H9 (cell line): Measurements from ENCODE around the gene ACKR4. TPM values are rescaled to one million over a fixed set of nuclear protein-coding genes. Genes with fewer than 3 reads are reported as not detected.

Source experiments
- DNase-seq: peaks from one replicate; pipeline ENCODE4 v3.0.0-alpha.2; 2017
- H2AFZ ChIP-seq: one replicate; pipeline ENCODE4 v1.6.1; 2013; ENCODE audit warnings: mild to moderate bottlenecking, low read length, control low read depth, moderate library complexity
- H2AK5ac ChIP-seq: 2 replicates; pipeline ENCODE4 v1.6.1; 2013; ENCODE audit warnings: low read length, control low read depth, mixed read lengths; ENCODE audit not compliant: insufficient read length
- H2BK120ac ChIP-seq: one replicate; pipeline ENCODE4 v1.6.1; 2013; ENCODE audit warnings: low read depth, mild to moderate bottlenecking, low read length, control low read depth, inconsistent platforms; ENCODE audit not compliant: poor library complexity, severe bottlenecking
- H2BK12ac ChIP-seq: 2 replicates; pipeline ENCODE4 v1.6.1; 2013; ENCODE audit warnings: low read length, control low read depth, mixed read lengths, low read depth; ENCODE audit not compliant: insufficient read length
- H2BK15ac ChIP-seq: 2 replicates; pipeline ENCODE4 v1.6.1; 2013; ENCODE audit warnings: low read depth, low read length, control low read depth
- H2BK20ac ChIP-seq: one replicate; pipeline ENCODE4 v1.6.1; 2013; ENCODE audit warnings: low read depth, mild to moderate bottlenecking, low read length, control low read depth, inconsistent platforms; ENCODE audit not compliant: poor library complexity, severe bottlenecking
- H2BK5ac ChIP-seq: 2 replicates; pipeline ENCODE4 v1.6.1; 2013; ENCODE audit warnings: low read length, control low read depth, mixed read lengths; ENCODE audit not compliant: insufficient read length
- H3K14ac ChIP-seq: 2 replicates; pipeline ENCODE4 v1.6.1; 2013; ENCODE audit warnings: low read length, control low read depth; ENCODE audit not compliant: insufficient read depth
- H3K18ac ChIP-seq: 2 replicates; pipeline ENCODE4 v1.6.1; 2013; ENCODE audit warnings: low read depth, mild to moderate bottlenecking, mixed read lengths, low read length, control low read depth; ENCODE audit not compliant: insufficient read length
- H3K23ac ChIP-seq: 2 replicates; pipeline ENCODE4 v1.6.1; 2013; ENCODE audit warnings: low read length, control low read depth, mixed read lengths, low read depth; ENCODE audit not compliant: insufficient read length
- H3K23me2 ChIP-seq: 2 replicates; pipeline ENCODE4 v1.6.1; 2013; ENCODE audit warnings: low read depth, mild to moderate bottlenecking, mixed read lengths, low read length, control low read depth; ENCODE audit not compliant: insufficient read length, poor library complexity, severe bottlenecking
- H3K27ac ChIP-seq: 2 replicates; pipeline ENCODE4 v1.5.1; 2013; ENCODE audit warnings: low read length, control low read depth, mixed read lengths, low read depth; ENCODE audit not compliant: insufficient read length
- H3K27me3 ChIP-seq: 2 replicates; pipeline ENCODE4 v1.6.1; 2013; ENCODE audit warnings: low read length, control low read depth, inconsistent platforms; ENCODE audit not compliant: insufficient read depth
- H3K4ac ChIP-seq: 2 replicates; pipeline ENCODE4 v1.6.1; 2013; ENCODE audit warnings: low read depth, mild to moderate bottlenecking, control low read depth, inconsistent platforms, low read length, moderate library complexity
- H3K4me1 ChIP-seq: 2 replicates; pipeline ENCODE4 v1.6.1; 2013; ENCODE audit warnings: low read length, control low read depth, inconsistent platforms; ENCODE audit not compliant: insufficient read depth
- H3K4me2 ChIP-seq: 2 replicates; pipeline ENCODE4 v1.6.1; 2013; ENCODE audit warnings: low read length, control low read depth, mixed read lengths; ENCODE audit not compliant: insufficient read length, insufficient read depth
- H3K56ac ChIP-seq: 2 replicates; pipeline ENCODE4 v1.6.1; 2013; ENCODE audit warnings: low read depth, mild to moderate bottlenecking, mixed read lengths, low read length, control low read depth; ENCODE audit not compliant: insufficient read length
- H3K79me1 ChIP-seq: 2 replicates; pipeline ENCODE4 v1.6.1; 2013; ENCODE audit warnings: low read depth, mild to moderate bottlenecking, moderate library complexity, low read length, control low read depth, inconsistent platforms; ENCODE audit not compliant: insufficient read depth, poor library complexity, severe bottlenecking
- H3K79me2 ChIP-seq: 2 replicates; pipeline ENCODE4 v1.6.1; 2013; ENCODE audit warnings: low read length, control low read depth, inconsistent platforms; ENCODE audit not compliant: insufficient read depth
- H3K9ac ChIP-seq: 2 replicates; pipeline ENCODE4 v1.6.1; 2013; ENCODE audit warnings: low read length, control low read depth, mixed read lengths; ENCODE audit not compliant: insufficient read length; ENCODE audit errors: extremely low read depth
- H3K9me3 ChIP-seq: one replicate; pipeline ENCODE4 v1.6.1; 2013; ENCODE audit warnings: low read depth, low read length, inconsistent platforms; ENCODE audit not compliant: control insufficient read depth
- H3T11ph ChIP-seq: one replicate; pipeline ENCODE4 v1.6.1; 2013; ENCODE audit warnings: mild to moderate bottlenecking, low read length, control low read depth, inconsistent platforms
- H4K20me1 ChIP-seq: one replicate; pipeline ENCODE4 v1.6.1; 2013; ENCODE audit not compliant: control insufficient read depth, insufficient read length, insufficient read depth
- H4K5ac ChIP-seq: 2 replicates; pipeline ENCODE4 v1.6.1; 2013; ENCODE audit warnings: low read depth, mild to moderate bottlenecking, mixed read lengths, low read length, control low read depth; ENCODE audit not compliant: insufficient read length
- H4K8ac ChIP-seq: replicated peaks from 2 replicates; pipeline ENCODE4 v1.6.1; 2013; ENCODE audit warnings: low read length, control low read depth, mixed read lengths, low read depth; ENCODE audit not compliant: insufficient read length
- H4K91ac ChIP-seq: 2 replicates; pipeline ENCODE4 v1.6.1; 2013; ENCODE audit warnings: low read depth, mild to moderate bottlenecking, moderate library complexity, mixed read lengths, low read length, control low read depth; ENCODE audit not compliant: insufficient read length
- H3K27ac Mint-ChIP-seq, 3 experiments: 2 replicates in 2 of 3; 3 replicates in 1 of 3; pipeline ENCODE4 v1.8.0; 2020 to 2021; ENCODE audit warnings: mixed read lengths in 3 of 3, mild to moderate bottlenecking in 1 of 3, moderate library complexity in 1 of 3
- H3K27me3 Mint-ChIP-seq: 2 replicates; pipeline ENCODE4 v1.8.0; 2021; ENCODE audit warnings: low read depth, mild to moderate bottlenecking, moderate library complexity, mixed read lengths
- H3K36me3 Mint-ChIP-seq, 3 experiments: 2 replicates in 2 of 3; 3 replicates in 1 of 3; pipeline ENCODE4 v1.8.0; 2020 to 2021; ENCODE audit warnings: low read depth in 3 of 3, mixed read lengths in 3 of 3; ENCODE audit not compliant: insufficient read depth in 1 of 3
- H3K4me1 Mint-ChIP-seq, 2 experiments: 2 replicates each; pipeline ENCODE4 v1.8.0; 2020; ENCODE audit warnings: mixed read lengths in 2 of 2
- H3K4me3 Mint-ChIP-seq, 2 experiments: 2 replicates in 1 of 2; 3 replicates in 1 of 2; pipeline ENCODE4 v1.8.0; 2020 to 2021; ENCODE audit warnings: mild to moderate bottlenecking in 2 of 2, mixed read lengths in 2 of 2, moderate library complexity in 1 of 2
- H3K9me3 Mint-ChIP-seq, 2 experiments: 2 replicates in 1 of 2; 3 replicates in 1 of 2; pipeline ENCODE4 v1.8.0; 2020; ENCODE audit warnings: mild to moderate bottlenecking in 2 of 2, mixed read lengths in 2 of 2, moderate library complexity in 1 of 2
- WGBS: extraction: QIAGEN DNeasy Blood & Tissue Kit; methylation state at CpG from one replicate; pipeline ENCODE4 v1.1.7; 2013; ENCODE audit warnings: missing lambda C conversion rate, low lambda C conversion rate, mixed read lengths; ENCODE audit not compliant: insufficient read length; ENCODE audit errors: extremely low coverage; 5-methylcytosine and 5-hydroxymethylcytosine counted together
- total RNA-seq: library from RNA; stranded (reverse); gene quantifications from 2 replicates; pipeline ENCODE4 v1.2.1, GENCODE V29; 2021
- TF ChIP-seq, protein P1 (sequence below): fragments of 200-600 bp; sonication (generic); conservative IDR thresholded peaks from 3 replicates; pipeline ENCODE4 v1.8.0; 2021; ENCODE audit warnings: antibody characterized with exemption, mild to moderate bottlenecking

ACKR4 gene
- total RNA-seq, 1 experiment from 2014 or later, result not detected

DNA sequence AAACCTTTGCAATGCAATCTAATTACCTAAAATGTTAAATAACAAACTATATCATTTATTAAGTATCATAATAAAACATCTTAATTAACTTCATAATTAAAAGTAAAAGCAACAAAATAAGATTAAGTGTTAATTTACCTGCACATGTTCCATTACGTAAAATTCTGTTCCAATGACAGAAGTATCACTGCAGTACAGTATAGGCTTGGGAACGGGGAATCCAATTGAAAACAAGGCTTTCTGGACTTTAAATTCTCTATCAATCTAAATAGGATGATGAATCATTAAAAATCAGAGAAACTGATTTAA is 45.4 kb downstream of the ACKR4 start:
- H2BK20ac ChIP-seq, result no peak overlapping the region
- no peak overlapping the region for H2AFZ ChIP-seq
- Mint-ChIP-seq H3K27me3 (no peaks in the 10 kb centered on the region), H3K9me3 (no peaks in the 10 kb centered on the region), H3K36me3 (peaks cover 0 to 8% (median 4%) of the 10 kb centered on the region in 3 experiments; a peak in 2 of 7 replicates), H3K4me3 (no peak overlapping the region), H3K27ac (no peak overlapping the region), H3K4me1 (no peaks in the 10 kb centered on the region)
- H3K9ac ChIP-seq, result no peak overlapping the region
- H3K27ac ChIP-seq, result no peak overlapping the region
- H2BK120ac ChIP-seq, result no peak overlapping the region
- H3K4me2 ChIP-seq, result no peak overlapping the region
- no peaks in the 10 kb centered on the region for H3K4me1 ChIP-seq
- no peaks in the 10 kb centered on the region for H3K79me2 ChIP-seq
- H4K91ac ChIP-seq, result no peak overlapping the region
- no peak for DNase-seq
- H3K23ac ChIP-seq, result no peak overlapping the region
- no peaks in the 10 kb centered on the region for H3K9me3 ChIP-seq
- H3K23me2 ChIP-seq, result no peaks in the 10 kb centered on the region
- H3K4ac ChIP-seq, result no peak overlapping the region
- H2AK5ac ChIP-seq, result no peak overlapping the region
- H4K5ac ChIP-seq, result no peak overlapping the region
- TF ChIP-seq, protein P1, sequence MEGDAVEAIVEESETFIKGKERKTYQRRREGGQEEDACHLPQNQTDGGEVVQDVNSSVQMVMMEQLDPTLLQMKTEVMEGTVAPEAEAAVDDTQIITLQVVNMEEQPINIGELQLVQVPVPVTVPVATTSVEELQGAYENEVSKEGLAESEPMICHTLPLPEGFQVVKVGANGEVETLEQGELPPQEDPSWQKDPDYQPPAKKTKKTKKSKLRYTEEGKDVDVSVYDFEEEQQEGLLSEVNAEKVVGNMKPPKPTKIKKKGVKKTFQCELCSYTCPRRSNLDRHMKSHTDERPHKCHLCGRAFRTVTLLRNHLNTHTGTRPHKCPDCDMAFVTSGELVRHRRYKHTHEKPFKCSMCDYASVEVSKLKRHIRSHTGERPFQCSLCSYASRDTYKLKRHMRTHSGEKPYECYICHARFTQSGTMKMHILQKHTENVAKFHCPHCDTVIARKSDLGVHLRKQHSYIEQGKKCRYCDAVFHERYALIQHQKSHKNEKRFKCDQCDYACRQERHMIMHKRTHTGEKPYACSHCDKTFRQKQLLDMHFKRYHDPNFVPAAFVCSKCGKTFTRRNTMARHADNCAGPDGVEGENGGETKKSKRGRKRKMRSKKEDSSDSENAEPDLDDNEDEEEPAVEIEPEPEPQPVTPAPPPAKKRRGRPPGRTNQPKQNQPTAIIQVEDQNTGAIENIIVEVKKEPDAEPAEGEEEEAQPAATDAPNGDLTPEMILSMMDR, result 0 out of 3 replicates have a peak, but pooled peaks have one; percentile 7
- no peak overlapping the region for H3K56ac ChIP-seq
- H3K18ac ChIP-seq, result no peak overlapping the region
- H4K20me1 ChIP-seq, result no peaks in the 10 kb centered on the region
- H3T11ph ChIP-seq, result no peak overlapping the region
- no peak overlapping the region for H2BK15ac ChIP-seq
- no peak overlapping the region for H3K14ac ChIP-seq
- no peak overlapping the region for H2BK5ac ChIP-seq
- no CpG with 5 or more reads among the region's 2 CpGs for WGBS
- H3K79me1 ChIP-seq, result no peaks in the 10 kb centered on the region
- no peaks in the 10 kb centered on the region for H3K27me3 ChIP-seq
- H4K8ac ChIP-seq, result no peak overlapping the region
- no peak overlapping the region for H2BK12ac ChIP-seq
